Measurements from ENCODE around the gene WFDC10B.
"Not testable (repeated sequence)": the region's sequence is repeated elsewhere in the genome, so short reads cannot be mapped to it uniquely, and the experiment has no call there.

- TF ChIP-seq HMGXB4 (CRISPR knock-in tag; IDR thresholded peaks at IDR 0.05); CTCF (IDR thresholded peaks at IDR 0.05); ZNF121 (CRISPR knock-in tag; IDR thresholded peaks at IDR 0.05); NR1H2 (CRISPR knock-in tag; IDR thresholded peaks at IDR 0.05); ETV6 (CRISPR knock-in tag; IDR thresholded peaks at IDR 0.05); FOXJ3 (CRISPR knock-in tag; IDR thresholded peaks at IDR 0.05; ENCODE audit: borderline replicate concordance); JUN (CRISPR knock-in tag; IDR thresholded peaks at IDR 0.05); TCF7 (CRISPR knock-in tag; IDR thresholded peaks at IDR 0.05; ENCODE audit: low read depth); ZNF416 (CRISPR knock-in tag; IDR thresholded peaks at IDR 0.05); CREM (CRISPR knock-in tag; IDR thresholded peaks at IDR 0.05); ZBTB43 (CRISPR knock-in tag; IDR thresholded peaks at IDR 0.05); NFYB (CRISPR knock-in tag; conservative IDR thresholded peaks at IDR 0.05; ENCODE audit: low read depth); ZNF232 (CRISPR knock-in tag; IDR thresholded peaks at IDR 0.05): not testable (repeated sequence)
- TF ChIP-seq, protein P1, sequence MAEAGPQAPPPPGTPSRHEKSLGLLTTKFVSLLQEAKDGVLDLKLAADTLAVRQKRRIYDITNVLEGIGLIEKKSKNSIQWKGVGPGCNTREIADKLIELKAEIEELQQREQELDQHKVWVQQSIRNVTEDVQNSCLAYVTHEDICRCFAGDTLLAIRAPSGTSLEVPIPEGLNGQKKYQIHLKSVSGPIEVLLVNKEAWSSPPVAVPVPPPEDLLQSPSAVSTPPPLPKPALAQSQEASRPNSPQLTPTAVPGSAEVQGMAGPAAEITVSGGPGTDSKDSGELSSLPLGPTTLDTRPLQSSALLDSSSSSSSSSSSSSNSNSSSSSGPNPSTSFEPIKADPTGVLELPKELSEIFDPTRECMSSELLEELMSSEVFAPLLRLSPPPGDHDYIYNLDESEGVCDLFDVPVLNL (CRISPR knock-in tag; IDR thresholded peaks at IDR 0.05; ENCODE audit: borderline replicate concordance, low read depth): not testable (repeated sequence)
These were observed 11.4 kb upstream of the WFDC10B start for GRCh38 chr20:45716141-45716688.

Measured in WTC11 (cell line).